Keratinocyte (primary cell): ENCODE measurements around the gene CTCF. TPM values are rescaled to one million over a fixed set of nuclear protein-coding genes. Genes with fewer than 3 reads are reported as not detected.
A peak's percentile ranks its signal among the peaks of the same experiment; 100 is the strongest.

Experiments used
- DNase-seq: peaks from one replicate; pipeline ENCODE4 v3.0.0-alpha.2; 2011; ENCODE audit warnings: low read depth, missing footprints, low spot score
- FAIRE-seq: peaks from 2 replicates; lab custom pipeline; 2011; peaks lifted over from hg19 to GRCh38; lab: Jason Lieb, UNC
- H2AFZ ChIP-seq: 2 replicates; pipeline ENCODE4 v1.6.0; 2012; ENCODE audit warnings: low read length, control low read depth, inconsistent platforms; ENCODE audit not compliant: control insufficient read depth
- H3K27ac ChIP-seq: 2 replicates; pipeline ENCODE4 v1.5.1; 2011; ENCODE audit warnings: low read length; ENCODE audit not compliant: control insufficient read depth, insufficient read depth
- H3K27me3 ChIP-seq: 3 replicates; pipeline ENCODE4 v1.6.0; 2011; ENCODE audit warnings: low read length; ENCODE audit not compliant: control insufficient read depth, insufficient read depth; ENCODE audit errors: extremely low read depth
- H3K36me3 ChIP-seq, 2 experiments: 2 replicates in 1 of 2; 3 replicates in 1 of 2; pipeline ENCODE4 v1.5.1; 2011; ENCODE audit warnings: low read length in 2 of 2, mild to moderate bottlenecking in 1 of 2; ENCODE audit not compliant: control insufficient read depth in 2 of 2, insufficient read depth in 2 of 2; ENCODE audit errors: extremely low read depth in 1 of 2
- H3K4me1 ChIP-seq: 3 replicates; pipeline ENCODE4 v1.5.1; 2011; ENCODE audit warnings: low read length; ENCODE audit not compliant: control insufficient read depth, insufficient read depth; ENCODE audit errors: extremely low read depth
- H3K4me2 ChIP-seq: 3 replicates; pipeline ENCODE4 v1.6.0; 2011; ENCODE audit warnings: low read depth, low read length; ENCODE audit not compliant: control insufficient read depth, insufficient read depth; ENCODE audit errors: extremely low read depth
- H3K4me3 ChIP-seq, 3 experiments: fragments of 200-600 bp in 1 of 3; sonication (generic) in 1 of 3; 2 replicates in 2 of 3; 3 replicates in 1 of 3; pipeline ENCODE4 v1.5.1; 2011 to 2016; ENCODE audit warnings: low read length in 3 of 3, mild to moderate bottlenecking in 3 of 3, control low read depth in 2 of 3, inconsistent platforms in 1 of 3, low read depth in 1 of 3, mixed read lengths in 1 of 3, mixed run types in 1 of 3, moderate library complexity in 1 of 3; ENCODE audit not compliant: control insufficient read depth in 2 of 3, insufficient read depth in 2 of 3; ENCODE audit errors: extremely low read depth in 1 of 3
- H3K79me2 ChIP-seq: 2 replicates; pipeline ENCODE4 v1.6.0; 2012; ENCODE audit warnings: low read length; ENCODE audit not compliant: control insufficient read depth, insufficient read depth
- H3K9ac ChIP-seq: 3 replicates; pipeline ENCODE4 v1.6.0; 2011; ENCODE audit warnings: low read length; ENCODE audit not compliant: control insufficient read depth, insufficient read depth; ENCODE audit errors: extremely low read depth
- H3K9me1 ChIP-seq: 3 replicates; pipeline ENCODE4 v1.6.0; 2011; ENCODE audit warnings: low read length; ENCODE audit not compliant: control insufficient read depth, insufficient read depth; ENCODE audit errors: extremely low read depth
- H3K9me3 ChIP-seq: 2 replicates; pipeline ENCODE4 v1.5.1; 2012; ENCODE audit warnings: low read depth, low read length; ENCODE audit not compliant: control insufficient read depth
- H4K20me1 ChIP-seq: 3 replicates; pipeline ENCODE4 v1.6.0; 2011; ENCODE audit warnings: low read length; ENCODE audit not compliant: control insufficient read depth, insufficient read depth; ENCODE audit errors: extremely low read depth
- EZH2 ChIP-seq: IDR thresholded peaks from one replicate; pipeline ENCODE4 v1.6.1; 2012; ENCODE audit warnings: inconsistent platforms, mild to moderate bottlenecking, low read length, moderate library complexity
- dilution Hi-C: fragments of 300-500 bp; cut with MboI; formaldehyde crosslinking; loops from one replicate; pipeline ENCODE4 v1.7.0; 2020; ENCODE audit warnings: low sequenced_read_pairs; ENCODE audit not compliant: extremely low pct_ligation_motif_present
- polyA plus RNA-seq, 5 experiments: library from polyadenylated mRNA; depleted of rRNA in 3 of 5; stranded (reverse) in 3 of 5; stranded (forward) in 1 of 5; unstranded in 1 of 5; fragments of >200 nt; gene quantifications; 1 replicate in 1 of 5; 2 replicates in 3 of 5; 3 replicates in 1 of 5; pipeline versions ENCODE4 v1.2.1 to v1.2.3, GENCODE V29; 2011 to 2012; ENCODE audit warnings: missing spikeins in 2 of 5, low read depth in 1 of 5, low replicate concordance in 1 of 5
- TF ChIP-seq, protein P1 (sequence below), 3 experiments: IDR thresholded peaks in 1 of 3; conservative IDR thresholded peaks in 1 of 3; optimal IDR thresholded peaks in 1 of 3; 2 replicates in 2 of 3; 3 replicates in 1 of 3; pipeline versions ENCODE3 to v1.5.1; 2011; ENCODE audit warnings: low read length in 3 of 3, mild to moderate bottlenecking in 3 of 3, moderate library complexity in 2 of 3, control low read depth in 1 of 3, inconsistent platforms in 1 of 3; ENCODE audit not compliant: insufficient read depth in 2 of 3; ENCODE audit errors: extremely low read depth in 1 of 3

Gene CTCF
- polyA plus RNA-seq, 1 donor (not counting 4 experiments of a cell fraction or from before 2014, with no cell fraction given): 21.4 TPM

GRCh38 chr16:67641779-67642708 lies 79.7 kb downstream of the CTCF start:
- DNase-seq: no peak
- Histone ChIP-seq H3K36me3 (peaks cover 4 to 10% of the 10 kb centered on the region in 2 experiments), H3K79me2 (no peaks in the 10 kb centered on the region), H3K4me2 (peak overlapping the region; percentile 14), H3K9ac (no peak overlapping the region), H3K9me3 (no peaks in the 10 kb centered on the region), H3K27me3 (peaks cover 26% of the 10 kb centered on the region), H4K20me1 (no peaks in the 10 kb centered on the region), H3K4me1 (peaks cover 5% of the 10 kb centered on the region), H3K9me1 (peaks cover 3% of the 10 kb centered on the region), H3K27ac (no peak overlapping the region), H2AFZ (no peak overlapping the region), H3K4me3 (no peak overlapping the region)
- TF ChIP-seq, protein P1, sequence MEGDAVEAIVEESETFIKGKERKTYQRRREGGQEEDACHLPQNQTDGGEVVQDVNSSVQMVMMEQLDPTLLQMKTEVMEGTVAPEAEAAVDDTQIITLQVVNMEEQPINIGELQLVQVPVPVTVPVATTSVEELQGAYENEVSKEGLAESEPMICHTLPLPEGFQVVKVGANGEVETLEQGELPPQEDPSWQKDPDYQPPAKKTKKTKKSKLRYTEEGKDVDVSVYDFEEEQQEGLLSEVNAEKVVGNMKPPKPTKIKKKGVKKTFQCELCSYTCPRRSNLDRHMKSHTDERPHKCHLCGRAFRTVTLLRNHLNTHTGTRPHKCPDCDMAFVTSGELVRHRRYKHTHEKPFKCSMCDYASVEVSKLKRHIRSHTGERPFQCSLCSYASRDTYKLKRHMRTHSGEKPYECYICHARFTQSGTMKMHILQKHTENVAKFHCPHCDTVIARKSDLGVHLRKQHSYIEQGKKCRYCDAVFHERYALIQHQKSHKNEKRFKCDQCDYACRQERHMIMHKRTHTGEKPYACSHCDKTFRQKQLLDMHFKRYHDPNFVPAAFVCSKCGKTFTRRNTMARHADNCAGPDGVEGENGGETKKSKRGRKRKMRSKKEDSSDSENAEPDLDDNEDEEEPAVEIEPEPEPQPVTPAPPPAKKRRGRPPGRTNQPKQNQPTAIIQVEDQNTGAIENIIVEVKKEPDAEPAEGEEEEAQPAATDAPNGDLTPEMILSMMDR (optimal IDR thresholded peaks at IDR 0.05 in 1 of 3, IDR thresholded peaks at IDR 0.05 in 1 of 3, conservative IDR thresholded peaks at IDR 0.05 in 1 of 3; ENCODE audit: extremely low read depth in 1 of 3, insufficient read depth in 2 of 3, low read length in 3 of 3): no peak
- no peak for TF ChIP-seq EZH2
- dilution Hi-C loops: no loop called here
- FAIRE-seq: peak; percentile 81

- TF ChIP-seq, protein P1 (optimal IDR thresholded peaks at IDR 0.05 in 1 of 3, IDR thresholded peaks at IDR 0.05 in 1 of 3, conservative IDR thresholded peaks at IDR 0.05 in 1 of 3; ENCODE audit: extremely low read depth in 1 of 3, insufficient read depth in 2 of 3, low read length in 3 of 3): no peak
- TF ChIP-seq EZH2: peak; percentile 26
- Histone ChIP-seq H3K4me3 (no peak overlapping the region), H3K27me3 (peaks cover 45% of the 10 kb centered on the region), H3K4me2 (no peak overlapping the region), H3K79me2 (no peaks in the 10 kb centered on the region), H3K9me1 (peaks cover 3% of the 10 kb centered on the region), H3K27ac (no peak overlapping the region), H3K36me3 (peaks cover 3% of the 10 kb centered on the region in 2 experiments), H3K4me1 (peaks cover 5% of the 10 kb centered on the region), H4K20me1 (no peaks in the 10 kb centered on the region), H2AFZ (no peak overlapping the region), H3K9ac (no peak overlapping the region), H3K9me3 (no peaks in the 10 kb centered on the region)
- DNase-seq (no peak), FAIRE-seq (no peak)
- dilution Hi-C loops: no loop called here
Measured at GRCh38 chr16:67644038-67644437, 81.7 kb downstream of the CTCF start.
